GM18502 (cell line): ENCODE data around the gene TRANK1.

ENCODE experiments used
- ATAC-seq: cut with Tn5 transposase; IDR thresholded peaks from one replicate; pipeline ENCODE4 v1.9.1; 2021; ENCODE audit warnings: mild to moderate bottlenecking; ENCODE audit not compliant: unreplicated experiment, poor library complexity

The TRANK1 gene

GRCh38 chr3:36813305-36813704, 131.5 kb downstream of the TRANK1 start:
- no peak for ATAC-seq

- no peak for ATAC-seq
Measured at GRCh38 chr3:36812240-36812639, 132.6 kb downstream of the TRANK1 start.

GRCh38 chr3:36811768-36812167, 133.1 kb downstream of the TRANK1 start:
- ATAC-seq = no peak

DNA sequence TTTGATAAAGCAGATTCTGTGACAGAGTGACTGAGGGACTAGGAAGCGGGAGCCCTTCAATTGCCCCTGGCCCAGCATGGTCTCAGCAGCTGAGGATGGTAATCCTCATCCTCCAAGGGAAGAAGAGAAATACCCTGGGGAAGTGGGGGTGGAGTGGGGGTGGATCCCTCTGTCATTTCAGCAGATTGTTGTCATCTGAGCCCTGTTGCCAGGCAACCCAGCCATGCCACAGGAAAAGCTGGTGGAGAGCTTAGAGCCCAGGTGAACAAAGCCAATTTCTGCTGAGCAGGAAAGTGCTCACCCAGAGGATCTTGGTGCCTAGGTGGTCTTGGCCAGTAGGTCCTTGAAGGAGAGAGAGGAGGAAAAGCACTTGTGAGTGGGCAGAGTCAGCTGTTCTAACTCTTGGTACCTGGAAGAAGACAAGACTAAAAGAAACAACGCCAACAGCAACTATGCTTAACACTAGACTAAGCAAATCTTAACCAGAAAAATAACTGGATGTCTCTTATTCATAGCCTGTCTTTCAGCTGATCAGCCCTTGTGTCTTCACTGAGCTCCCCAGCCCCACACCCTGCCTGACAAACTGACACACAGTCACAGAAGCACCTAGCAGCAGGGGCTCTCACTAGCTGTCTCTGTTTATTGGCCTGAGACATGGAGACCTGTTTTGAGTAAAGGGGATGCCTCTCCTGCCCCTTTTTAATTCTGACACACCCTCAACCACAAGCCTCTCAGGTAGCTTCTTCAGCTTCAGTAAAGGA, 140.4 kb downstream of the TRANK1 start:
- ATAC-seq = no peak

DNA sequence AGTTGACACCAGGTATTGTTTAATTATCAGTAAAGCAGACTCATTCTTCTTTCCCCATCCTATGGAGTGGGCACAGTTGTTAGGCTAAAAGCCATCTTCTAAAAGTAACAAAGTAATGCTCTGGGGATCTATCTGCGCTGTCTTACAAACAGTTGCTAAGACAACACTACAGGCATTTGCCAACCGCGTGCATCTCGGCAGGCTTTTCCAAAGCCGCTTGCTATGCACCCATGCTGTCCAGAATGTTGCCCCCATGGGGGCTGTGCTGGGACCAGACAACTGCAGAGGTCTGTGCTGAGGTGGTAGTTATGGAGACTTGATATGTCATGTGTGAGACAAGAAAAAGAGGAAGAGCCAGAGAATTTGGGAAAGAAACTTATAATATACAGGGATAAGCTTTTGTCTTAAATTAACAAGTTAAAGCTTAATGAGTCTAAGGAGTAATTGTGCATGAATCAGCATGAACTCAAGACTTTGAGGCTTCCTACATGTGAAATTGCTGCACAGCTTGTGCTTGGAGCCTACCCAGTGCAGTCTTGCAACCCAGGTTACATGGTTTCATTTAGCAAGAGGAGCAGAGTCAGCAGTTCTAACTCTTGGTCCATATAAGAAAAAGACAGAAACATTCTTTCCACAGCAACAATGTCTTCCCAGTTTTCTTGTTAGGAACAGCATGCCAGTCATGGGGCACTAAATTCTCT, 141.6 kb downstream of the TRANK1 start:
- no peak for ATAC-seq

DNA sequence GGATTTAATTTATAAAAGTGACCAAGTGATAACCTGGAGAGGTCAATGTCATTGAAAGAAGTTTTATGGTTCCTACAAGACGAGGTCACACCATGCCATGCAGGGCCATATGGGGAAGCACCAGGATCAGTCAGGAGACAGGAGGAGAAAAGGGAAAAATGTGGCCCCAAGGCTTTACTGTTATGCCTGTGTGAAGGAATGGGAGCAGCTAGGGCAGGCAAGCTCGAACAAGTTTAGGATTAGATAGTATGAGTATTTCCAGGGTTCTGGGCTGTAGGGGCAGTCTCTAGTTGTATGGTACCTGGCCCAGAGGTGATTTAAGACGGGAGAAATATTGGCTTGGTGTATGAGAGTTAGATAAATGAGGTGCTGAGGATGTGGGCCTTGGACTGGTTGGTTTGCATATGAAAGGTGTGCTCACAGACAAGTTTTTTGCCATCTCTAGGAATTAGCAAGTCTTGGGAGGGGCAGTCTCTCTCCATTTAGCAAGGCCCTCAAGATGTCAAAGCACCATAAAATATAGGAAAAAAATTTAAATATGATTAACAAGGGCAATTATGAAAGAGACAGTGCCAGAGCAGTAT, 144.2 kb downstream of the TRANK1 start:
- ATAC-seq = no peak

GRCh38 chr3:36796881-36797280, 148.0 kb downstream of the TRANK1 start:
- no peak for ATAC-seq

DNA sequence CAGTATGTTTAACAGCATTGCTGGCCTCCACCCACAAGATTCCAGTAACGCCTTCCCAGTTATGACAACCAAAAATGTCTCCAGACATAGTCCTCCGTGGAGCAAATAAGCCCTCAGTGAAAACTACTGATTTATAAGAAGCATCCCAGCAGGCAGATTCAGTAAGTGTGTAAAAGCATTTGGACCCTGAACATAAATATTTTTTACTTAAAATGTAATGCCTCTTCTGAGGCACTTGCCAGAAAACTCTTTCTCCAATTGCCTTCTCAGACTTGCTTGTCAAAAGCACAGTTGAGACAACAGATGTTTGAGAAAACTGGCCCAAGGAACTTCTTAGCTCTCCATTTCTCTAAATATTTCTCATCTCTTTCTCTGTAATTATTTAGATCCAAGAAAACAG, 148.7 kb downstream of the TRANK1 start:
- no peak for ATAC-seq

DNA sequence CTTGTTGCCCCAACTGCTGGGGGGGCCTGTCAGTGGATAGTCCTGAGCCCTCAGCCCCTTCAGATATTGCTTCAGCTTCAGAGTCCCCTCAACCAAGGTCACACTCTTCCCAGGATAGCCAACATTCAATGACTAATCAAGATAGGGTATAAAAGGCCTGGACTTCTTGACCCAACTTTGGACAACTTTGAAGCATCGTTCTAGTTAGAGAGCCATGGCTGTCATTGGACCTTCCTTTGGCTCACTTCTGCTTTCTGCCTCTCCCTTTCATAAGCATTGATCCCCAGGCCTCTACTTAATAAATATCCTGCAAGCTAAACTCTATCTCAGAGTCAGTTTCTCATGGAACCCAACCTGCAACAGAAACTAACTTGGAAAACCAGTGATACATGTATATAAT, 149.2 kb downstream of the TRANK1 start:
- ATAC-seq = no peak

DNA sequence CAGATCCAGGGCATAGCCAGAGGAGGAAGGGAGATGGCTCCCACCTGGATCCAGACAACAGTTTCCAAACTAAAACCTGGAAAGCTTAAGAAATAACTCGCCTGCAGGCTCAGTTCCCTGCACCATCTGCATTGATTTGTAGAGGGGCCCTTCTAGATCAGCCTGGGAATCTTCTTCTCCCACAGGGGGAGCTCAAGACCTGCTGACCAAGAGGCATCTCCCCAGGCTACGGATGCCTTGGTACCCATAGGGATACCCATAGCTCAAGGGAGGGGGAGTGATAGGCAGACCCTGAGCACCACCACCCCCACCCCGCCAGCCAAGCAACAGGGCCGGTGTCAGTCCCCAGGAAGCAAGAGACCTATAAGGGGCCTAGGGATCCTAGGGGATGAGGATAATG, 152.5 kb downstream of the TRANK1 start:
- peak; percentile 49 for ATAC-seq

DNA sequence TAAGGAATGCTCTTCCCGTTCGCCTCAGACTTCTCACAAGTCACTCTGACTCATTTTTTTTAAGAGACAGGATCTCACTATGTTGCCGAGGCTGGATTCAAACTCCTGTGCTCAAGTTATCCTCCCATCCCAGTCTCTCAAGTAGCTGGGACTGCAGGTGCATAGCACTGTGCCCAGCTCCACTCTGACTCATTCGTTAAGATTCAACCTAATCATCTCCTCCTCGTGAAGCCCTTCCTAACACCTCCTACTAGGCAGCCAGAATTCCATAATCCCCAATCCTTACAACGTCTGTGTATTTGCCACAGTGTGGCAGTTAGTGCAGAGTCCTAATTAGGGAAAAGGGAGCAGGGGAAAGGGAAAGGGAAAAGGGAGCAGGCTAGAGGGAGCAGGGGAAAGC, 154.1 kb downstream of the TRANK1 start:
- ATAC-seq = no peak

- no peak for ATAC-seq
Measured at GRCh38 chr3:36786921-36787890, 157.6 kb downstream of the TRANK1 start.

DNA sequence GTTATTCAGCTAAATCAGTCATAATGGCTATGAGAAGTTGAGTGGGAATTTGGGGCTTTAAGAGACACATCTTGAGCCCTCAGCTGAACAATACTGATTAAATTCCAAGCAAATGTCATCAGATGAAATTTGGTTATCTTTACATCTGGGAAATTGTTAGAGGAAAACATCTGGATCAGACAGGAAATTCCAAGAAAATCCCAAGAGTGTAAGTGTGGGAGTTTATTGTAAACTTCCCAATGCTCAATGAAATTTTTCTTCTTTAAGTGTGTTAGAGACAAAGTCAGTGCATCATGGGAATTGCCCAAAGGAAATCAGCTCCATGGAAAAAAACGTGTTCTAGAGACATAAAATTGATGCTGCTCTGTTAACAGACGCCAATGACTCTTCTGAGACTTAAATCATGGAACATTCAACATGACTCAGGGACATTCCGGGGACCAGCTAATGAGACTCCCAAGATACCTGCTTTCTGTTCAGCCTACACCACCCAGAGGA, 160.7 kb downstream of the TRANK1 start:
- no peak for ATAC-seq

DNA sequence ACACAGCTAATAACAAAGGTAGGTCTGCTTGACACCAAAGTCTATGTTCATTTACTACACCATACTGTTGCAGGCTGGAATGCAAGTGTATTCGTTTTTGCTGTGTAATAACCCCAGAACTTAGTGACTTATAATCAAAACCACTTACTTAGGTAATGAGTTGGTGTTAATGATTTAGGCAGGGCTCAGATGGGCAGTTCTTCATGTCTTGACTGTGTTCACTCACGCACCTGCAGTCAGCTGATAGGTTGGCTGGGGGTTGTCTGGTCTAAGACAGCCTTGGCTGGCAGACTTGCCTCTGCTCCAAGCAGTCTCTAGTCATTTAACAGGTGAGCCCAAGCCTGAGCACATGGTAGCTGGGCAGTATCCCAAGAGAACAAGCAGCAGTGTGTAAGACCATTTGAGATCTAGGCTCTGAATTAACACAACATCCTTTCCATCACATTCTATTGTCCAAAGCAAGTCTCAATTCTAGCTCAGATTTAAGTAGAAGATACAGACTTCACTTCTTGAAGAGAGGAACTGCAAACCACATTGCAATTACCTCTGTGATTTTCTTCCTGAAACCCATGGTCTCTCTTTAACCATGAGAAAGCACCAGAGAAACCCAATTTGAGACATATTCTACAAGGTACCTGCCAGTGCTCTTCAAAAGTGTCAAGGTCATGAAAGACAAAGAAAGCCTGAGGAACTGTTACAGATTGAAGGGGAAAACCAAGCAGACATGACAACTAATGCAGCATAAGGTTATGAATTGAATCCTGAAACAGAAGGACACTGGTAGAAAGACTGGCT, 167.2 kb downstream of the TRANK1 start:
- ATAC-seq = peak; percentile 48
